Measurements from ENCODE around the gene MEIKIN.

Gene MEIKIN

DNA sequence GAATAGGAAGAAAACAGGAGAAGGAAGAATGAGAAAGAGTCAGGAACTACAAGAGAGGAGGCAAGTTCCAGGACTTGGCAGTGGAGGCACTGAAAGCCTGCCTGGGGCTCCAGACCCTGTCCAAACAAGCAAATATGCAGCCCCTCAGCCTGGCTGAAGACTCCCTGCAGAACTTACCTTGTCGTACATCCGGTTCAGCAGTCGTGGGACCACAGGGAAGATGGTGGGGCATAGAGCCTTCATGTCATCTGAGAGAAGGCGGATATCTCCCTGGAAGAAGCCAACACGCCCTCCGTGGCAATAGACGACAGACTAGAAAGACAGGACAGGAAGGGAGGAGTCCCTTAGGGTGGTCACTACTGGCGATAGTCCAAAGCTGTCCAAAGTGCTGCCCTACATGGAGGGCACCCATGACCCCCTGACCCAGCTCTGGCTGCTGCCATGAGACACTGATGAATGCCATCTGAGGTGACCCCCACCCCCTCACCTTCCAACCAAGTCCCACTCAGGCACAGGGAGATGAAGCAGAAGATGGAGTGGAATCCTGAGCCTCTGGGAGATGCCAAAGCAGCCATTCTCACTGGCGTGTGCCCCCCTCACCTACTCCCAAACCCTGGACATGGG lies 27.7 kb upstream of the MEIKIN start:
- no peak for DNase-seq

DNA sequence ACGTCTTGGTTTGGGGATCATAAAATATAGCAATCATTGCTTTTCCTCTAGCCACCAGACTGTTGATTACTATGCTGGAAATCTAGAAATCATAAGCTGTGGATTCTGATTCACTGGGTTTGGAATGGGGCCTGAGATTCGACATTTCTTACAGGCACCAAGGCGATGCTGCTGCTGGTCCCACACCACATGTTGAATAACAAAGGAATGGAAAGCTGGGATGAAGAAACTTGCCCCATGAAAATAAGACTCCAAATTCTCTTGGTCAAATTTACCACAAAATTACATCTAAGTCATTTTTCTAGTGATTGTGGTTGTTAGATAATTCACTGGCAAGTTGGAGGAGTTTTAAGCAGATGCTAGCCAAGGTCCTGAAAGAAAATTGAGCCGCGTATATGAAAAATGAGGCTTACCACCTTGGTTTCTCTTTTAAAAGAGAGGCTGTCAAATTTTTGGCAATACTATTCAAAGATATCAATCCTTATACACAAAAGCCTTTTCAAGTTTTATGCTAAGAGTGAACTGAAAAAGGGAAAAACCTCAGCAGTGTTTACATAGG lies 23.0 kb upstream of the MEIKIN start:
- DNase-seq = no peak

- no peak for DNase-seq
Observed at GRCh38 chr5:131966551-131966950, 21.1 kb upstream of the MEIKIN start.

GRCh38 chr5:131965826-131966415 lies 20.5 kb upstream of the MEIKIN start:
- no peak for DNase-seq

DNA sequence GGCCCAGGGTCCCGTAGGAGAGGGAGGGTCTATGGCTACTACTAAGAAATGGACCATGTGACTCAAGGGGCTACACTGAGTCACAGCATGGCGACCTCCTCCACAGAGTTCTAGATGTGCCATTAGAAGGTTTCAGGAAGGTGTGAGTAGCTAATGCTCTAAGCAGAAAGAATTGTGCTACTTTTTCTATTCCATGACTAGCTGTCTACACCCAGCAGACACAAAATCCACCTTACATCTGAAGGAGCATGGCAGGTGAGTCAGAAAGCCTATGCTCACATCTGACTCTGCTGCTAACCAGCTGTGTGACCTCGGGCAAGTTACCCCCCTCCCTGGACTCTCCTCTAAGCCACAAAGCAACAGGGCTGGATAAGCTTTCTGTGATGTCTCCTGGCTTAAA lies 14.4 kb upstream of the MEIKIN start:
- DNase-seq = no peak

GRCh38 chr5:131959136-131959535 lies 13.7 kb upstream of the MEIKIN start:
- DNase-seq = no peak

DNA sequence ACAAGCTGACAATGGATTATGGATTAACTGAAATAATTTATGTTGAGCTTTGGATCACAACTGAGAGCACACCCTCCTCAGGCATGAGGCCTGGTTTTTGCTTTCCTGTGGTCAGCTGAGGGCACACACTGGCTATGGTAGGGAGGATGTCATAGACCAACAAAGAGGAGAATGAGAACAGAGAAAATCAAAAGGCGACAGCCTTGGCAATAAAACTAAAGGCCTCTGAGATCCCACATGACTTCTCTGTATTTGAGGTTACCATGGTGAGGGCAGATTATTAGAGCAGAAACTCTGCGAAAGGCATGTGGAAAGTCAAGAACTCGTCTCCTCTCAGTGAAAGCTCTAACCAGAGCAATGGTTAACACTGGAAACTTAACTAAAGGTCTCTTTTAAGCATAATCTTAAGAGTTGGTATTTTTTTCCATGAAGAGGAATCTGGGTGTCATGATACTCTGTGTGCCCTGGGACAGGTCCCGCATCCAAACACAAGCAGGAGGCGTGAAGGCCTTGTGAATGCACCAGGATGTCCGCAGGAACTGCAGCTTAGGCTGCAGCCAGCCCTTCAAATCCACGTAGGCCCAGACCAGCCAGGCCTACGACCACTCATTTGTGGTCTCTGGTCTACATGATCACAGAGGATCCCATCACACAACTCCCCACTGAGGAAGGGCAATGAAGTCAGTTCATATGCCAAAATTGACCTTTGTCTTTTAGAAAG lies 12.4 kb upstream of the MEIKIN start:
- no peak for DNase-seq

- no peak for DNase-seq
Observed at GRCh38 chr5:131953969-131954368, 8.5 kb upstream of the MEIKIN start.

DNA sequence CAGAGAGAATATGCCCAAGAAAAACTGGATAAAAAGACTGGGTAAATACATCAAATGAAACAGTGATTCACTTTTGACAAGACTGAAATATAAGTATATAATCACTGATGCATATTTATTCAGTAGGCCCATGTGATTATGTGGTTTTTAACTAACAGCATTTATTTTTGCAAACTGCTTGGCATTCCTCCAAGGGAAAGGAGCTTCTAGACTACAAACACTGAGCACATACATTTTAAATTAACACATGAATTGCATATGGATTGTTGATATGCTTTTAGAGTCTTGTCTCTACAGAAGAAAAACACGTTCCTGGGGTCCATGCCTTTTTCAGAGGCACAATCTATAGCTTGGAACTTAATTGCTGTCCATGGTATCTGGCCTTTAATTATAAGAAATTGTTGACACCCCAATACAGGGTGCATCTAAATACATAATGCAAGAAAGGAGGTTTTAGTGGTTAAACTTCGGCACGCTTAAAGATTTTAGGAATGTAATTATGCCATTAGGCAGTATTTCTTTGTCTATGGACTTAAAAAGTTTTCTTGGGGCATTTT lies 6.9 kb upstream of the MEIKIN start:
- DNase-seq = no peak

DNA sequence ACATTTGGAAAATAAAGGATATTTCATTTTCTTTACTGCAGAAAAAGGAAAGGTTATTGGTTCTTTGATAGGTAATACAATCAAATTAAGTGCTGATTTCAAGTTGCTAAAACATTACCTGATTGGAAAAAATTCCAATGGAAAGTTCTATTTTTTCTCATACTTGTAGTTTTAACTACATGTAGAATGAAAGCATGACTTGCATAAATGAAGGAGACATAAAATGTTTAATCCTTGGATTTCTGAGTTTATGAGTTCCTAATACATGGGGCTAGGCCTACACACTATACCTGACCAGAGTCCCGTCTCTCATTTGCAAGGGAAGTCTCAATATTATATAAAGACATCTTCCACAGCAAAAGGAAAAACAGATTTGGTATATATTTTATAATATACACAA lies 5.2 kb upstream of the MEIKIN start:
- no peak for DNase-seq

- no peak for DNase-seq
Observed at GRCh38 chr5:131947445-131947844, 2.0 kb upstream of the MEIKIN start.

DNA sequence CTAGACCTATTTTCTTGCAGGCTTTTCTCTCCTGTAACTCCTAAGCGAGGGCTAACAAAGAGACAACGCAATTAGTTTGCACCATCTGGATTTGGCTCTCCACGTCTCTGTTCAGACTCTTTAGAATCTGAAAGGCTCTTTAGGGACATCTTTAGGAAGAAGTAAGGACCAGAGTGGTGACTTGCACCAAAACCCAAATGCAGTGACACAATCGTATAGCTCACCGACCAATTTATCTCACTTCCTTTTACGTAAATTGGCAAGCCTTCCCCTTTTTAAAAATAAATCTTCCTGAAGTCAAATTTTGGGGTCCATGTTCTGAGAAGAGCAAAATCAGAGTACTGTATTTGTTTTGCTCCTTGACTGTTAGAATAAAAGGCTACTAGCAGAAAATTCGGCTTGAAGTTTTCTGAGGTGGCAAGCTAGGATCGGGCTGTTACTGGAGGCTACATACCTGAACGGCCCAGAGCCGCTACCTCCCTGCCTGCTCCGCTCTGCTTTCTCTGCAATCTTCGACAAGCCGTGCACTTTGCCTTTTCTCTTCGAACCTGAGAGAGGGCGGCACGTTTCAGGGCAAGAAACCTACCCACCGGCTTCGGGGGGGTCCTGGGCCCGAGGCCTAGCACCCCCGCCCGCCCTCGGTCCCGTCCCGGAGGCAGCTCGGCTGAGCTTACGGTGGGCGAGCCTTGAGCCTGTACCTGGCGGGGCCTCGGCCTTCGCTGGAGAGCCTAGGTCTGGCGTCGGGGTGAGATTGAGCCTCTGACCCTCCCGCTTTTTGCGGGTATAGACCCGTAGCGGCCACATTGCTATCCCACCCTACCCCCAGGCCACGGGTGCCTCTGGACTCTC lies 537 bp downstream of the MEIKIN start:
- DNase-seq = no peak

DNA sequence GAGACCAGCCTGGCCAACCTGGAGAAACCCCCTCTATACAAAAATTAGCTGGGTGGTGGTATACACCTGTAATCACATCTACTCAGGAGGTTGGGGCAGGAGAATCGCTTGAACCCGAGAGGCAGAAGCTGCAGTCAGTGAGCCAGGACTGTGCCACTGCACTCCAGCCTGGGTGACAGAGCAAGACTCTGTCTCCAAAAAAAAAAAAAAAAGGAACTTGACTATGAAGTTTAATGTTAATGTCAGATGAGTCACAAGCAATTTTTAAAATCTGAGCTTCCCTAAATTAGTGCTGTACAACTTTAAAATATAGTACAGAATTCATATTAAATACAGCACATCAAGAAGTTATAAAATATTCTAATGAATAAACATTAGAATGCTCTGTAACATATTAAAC lies 1.5 kb downstream of the MEIKIN start:
- no peak for DNase-seq

- DNase-seq = no peak
Observed at GRCh38 chr5:131942016-131942415, 3.4 kb downstream of the MEIKIN start.

GRCh38 chr5:131939690-131940345 lies 5.6 kb downstream of the MEIKIN start:
- DNase-seq = no peak

GRCh38 chr5:131932235-131932634 lies 13.2 kb downstream of the MEIKIN start:
- DNase-seq = no peak

DNA sequence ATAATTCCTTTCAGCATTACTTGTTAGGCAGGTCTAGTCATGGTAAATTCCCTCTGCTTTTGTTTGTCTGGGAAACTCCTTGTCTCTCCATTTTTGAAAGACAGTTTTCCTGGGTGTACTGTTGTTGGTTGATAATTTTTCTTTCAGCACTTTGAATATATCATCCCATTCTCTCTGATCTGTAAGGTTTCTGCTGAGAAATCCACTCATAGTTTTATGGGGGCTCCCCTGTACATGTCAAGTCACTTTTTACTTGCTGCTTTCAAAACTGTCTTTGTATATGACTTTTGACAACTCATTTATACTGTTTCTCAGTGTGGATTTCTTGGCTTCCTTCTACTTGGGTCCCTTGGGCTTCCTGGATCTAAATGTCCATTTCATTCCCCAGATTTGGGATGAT lies 16.5 kb downstream of the MEIKIN start:
- no peak for DNase-seq

DNA sequence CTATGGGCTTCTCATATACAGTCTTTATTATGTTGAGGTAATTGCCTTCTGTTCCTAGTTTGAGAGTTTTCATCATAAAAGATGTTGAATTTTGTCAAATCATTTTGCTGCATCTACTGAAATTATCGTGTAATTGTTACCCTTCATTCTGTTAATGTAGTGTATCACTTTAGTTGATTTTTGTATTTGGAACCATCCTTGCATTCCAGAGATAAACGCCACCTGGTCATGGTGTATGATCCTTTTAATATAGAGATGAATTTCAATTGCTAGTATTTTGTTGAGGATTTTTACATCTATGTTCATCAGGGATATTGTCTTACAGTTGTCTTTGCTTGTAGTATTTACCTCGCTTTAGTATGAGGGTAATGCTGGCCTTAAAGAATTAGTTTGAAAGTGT lies 19.3 kb downstream of the MEIKIN start:
- DNase-seq = no peak

GRCh38 chr5:131916481-131916880 lies 29.0 kb downstream of the MEIKIN start:
- DNase-seq = no peak

- DNase-seq = no peak
Observed at GRCh38 chr5:131914472-131914871, 31.0 kb downstream of the MEIKIN start.

- no peak for DNase-seq
Observed at GRCh38 chr5:131913603-131914002, 31.9 kb downstream of the MEIKIN start.

GRCh38 chr5:131906668-131907067 lies 38.8 kb downstream of the MEIKIN start:
- no peak for DNase-seq
